ENCODE measurements around the gene P2RX7.
"Not testable (repeated sequence)": the region's sequence is repeated elsewhere in the genome, so short reads cannot be mapped to it uniquely, and the experiment has no call there.

The P2RX7 gene

DNA sequence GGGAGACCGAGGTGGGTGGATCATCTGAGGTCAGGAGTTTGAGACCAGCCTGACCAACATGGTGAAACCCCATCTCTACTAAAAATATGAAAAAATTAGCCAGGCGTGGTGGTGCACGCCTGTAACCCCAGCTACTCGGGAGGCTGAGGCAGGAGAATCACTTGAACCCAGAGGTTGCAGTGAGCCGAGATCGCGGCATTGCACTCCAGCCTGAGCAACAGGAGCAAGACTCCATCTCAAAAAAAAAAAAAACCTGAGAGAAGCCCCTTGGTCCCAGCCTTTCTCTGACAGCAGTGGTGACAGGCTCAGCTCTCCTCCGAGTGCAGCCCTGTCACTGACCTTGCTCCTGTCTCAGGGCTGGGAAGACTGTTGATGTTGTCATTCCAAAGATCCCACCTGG, 94.2 kb downstream of the P2RX7 start:
- not testable (repeated sequence) for H3K9me3 ChIP-seq (ENCODE audit: control insufficient read depth in 1 of 2, low read length in 2 of 2); H3K27ac ChIP-seq (ENCODE audit: low read length); H3K27me3 ChIP-seq (ENCODE audit: low read depth, low read length); H3K4me1 ChIP-seq (ENCODE audit: control insufficient read depth in 1 of 2, insufficient read depth in 2 of 2, low read length in 2 of 2); H3K4me3 ChIP-seq (ENCODE audit: low read depth in 1 of 2, low read length in 2 of 2)
- peaks cover 9 to 27% of the 10 kb centered on the region in 2 donors for H3K36me3 ChIP-seq (ENCODE audit: control insufficient read depth in 1 of 2, insufficient read depth in 2 of 2, low read length in 2 of 2)

DNA sequence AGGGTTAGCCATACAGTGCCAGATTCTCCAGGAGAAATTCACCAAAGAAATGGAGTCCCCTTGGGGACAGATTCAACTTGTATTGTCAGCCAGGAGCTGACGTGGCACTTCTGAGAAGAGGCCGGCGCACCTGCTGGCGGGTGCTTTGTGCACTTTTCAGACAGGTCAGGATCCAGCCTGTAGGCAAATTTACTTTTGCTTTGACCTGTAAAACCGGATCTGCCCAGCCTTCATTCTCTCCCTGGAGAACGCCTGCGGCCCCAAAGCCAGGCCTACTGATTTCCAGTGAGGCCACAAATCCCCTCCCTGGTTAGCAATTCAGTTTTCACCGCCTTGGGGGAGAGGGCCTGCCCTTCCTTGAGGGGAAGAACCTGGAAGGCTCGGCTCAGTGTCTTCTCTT, 94.6 kb downstream of the P2RX7 start:
- no peak overlapping the region for H3K27ac ChIP-seq (ENCODE audit: low read length)
- no peaks in the 10 kb centered on the region for H3K27me3 ChIP-seq (ENCODE audit: low read depth, low read length)
- H3K36me3 ChIP-seq (ENCODE audit: control insufficient read depth in 1 of 2, insufficient read depth in 2 of 2, low read length in 2 of 2) = peaks cover 9 to 24% of the 10 kb centered on the region in 2 donors
- H3K4me1 ChIP-seq (ENCODE audit: control insufficient read depth in 1 of 2, insufficient read depth in 2 of 2, low read length in 2 of 2) = no peaks in the 10 kb centered on the region
- no peak overlapping the region for H3K4me3 ChIP-seq (ENCODE audit: low read depth in 1 of 2, low read length in 2 of 2)
- H3K9me3 ChIP-seq (ENCODE audit: control insufficient read depth in 1 of 2, low read length in 2 of 2) = no peaks in the 10 kb centered on the region

DNA sequence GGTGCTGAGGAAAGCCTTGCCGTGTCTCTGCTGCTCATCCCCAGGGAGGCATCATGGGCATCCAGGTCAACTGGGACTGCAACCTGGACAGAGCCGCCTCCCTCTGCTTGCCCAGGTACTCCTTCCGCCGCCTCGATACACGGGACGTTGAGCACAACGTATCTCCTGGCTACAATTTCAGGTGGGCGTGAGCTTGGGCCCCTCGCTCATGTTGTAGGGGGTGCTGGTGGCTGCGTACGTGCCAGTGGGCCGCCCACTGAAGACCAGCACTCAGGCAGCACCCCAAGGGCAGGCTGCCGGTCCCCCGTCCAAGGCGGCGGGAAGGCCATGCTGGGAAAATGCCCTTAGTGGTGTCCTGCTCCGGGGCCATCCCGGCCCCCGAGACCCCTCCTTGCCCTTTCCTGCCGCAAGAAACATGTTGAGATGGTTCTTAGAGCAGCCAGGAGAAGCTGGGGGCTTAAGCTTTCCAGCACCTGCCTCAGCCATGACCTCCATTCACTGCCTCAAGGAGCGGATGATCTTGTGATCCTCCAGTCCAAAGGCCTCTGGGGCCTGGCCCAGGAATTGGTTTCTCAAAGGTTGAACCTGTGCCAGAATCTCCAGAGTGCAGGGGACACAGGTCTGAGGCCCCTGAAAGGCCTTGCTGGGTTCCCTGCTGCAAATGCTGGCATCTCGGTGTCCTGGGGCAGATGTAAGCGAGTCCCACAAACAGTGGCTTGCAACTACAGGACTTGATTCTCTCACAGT, 96.4 kb downstream of the P2RX7 start:
- Histone ChIP-seq H3K4me3 (ENCODE audit: low read depth in 1 of 2, low read length in 2 of 2) (no peak overlapping the region), H3K4me1 (ENCODE audit: control insufficient read depth in 1 of 2, insufficient read depth in 2 of 2, low read length in 2 of 2) (no peaks in the 10 kb centered on the region), H3K36me3 (ENCODE audit: control insufficient read depth in 1 of 2, insufficient read depth in 2 of 2, low read length in 2 of 2) (peaks cover 18 to 22% of the 10 kb centered on the region in 2 donors), H3K27ac (ENCODE audit: low read length) (no peak overlapping the region), H3K27me3 (ENCODE audit: low read depth, low read length) (no peaks in the 10 kb centered on the region), H3K9me3 (ENCODE audit: control insufficient read depth in 1 of 2, low read length in 2 of 2) (no peaks in the 10 kb centered on the region)

DNA sequence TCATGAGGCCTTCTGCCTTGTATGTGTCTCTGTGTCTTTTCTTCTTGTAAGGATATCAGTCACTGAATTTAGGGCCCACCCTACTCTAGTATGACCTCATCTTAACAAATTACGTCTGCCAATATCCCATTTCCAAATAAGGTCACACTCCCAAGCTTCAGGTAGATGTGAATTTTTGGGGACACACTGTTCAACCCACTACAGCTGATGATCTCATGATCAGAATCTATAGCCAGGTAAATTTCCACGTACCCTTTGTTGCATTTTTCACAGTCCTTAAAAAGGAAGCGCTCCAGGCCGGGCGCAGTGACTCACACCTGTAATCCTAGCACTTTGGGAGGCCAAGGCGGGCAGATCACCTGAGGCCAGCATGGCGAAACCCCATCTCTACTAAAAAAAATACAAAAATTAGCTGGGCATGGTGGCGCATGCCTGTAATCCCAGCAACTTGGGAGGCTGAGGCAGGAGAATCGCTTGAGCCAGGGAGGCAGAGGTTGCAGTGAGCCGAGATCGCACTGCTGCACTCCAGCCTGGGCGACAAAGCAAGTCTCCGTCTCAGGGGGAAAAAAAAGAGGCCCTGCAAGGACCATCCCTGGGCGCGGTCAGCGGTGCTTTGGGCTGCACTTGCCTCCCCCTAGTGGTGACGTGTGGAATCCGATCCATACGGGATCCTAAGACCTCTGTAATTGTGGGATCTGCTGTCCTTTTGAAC, 97.3 kb downstream of the P2RX7 start:
- peaks cover 18 to 25% of the 10 kb centered on the region in 2 donors for H3K36me3 ChIP-seq (ENCODE audit: control insufficient read depth in 1 of 2, insufficient read depth in 2 of 2, low read length in 2 of 2)
- not testable (repeated sequence) for H3K4me1 ChIP-seq (ENCODE audit: control insufficient read depth in 1 of 2, insufficient read depth in 2 of 2, low read length in 2 of 2); H3K27ac ChIP-seq (ENCODE audit: low read length); H3K27me3 ChIP-seq (ENCODE audit: low read depth, low read length); H3K9me3 ChIP-seq (ENCODE audit: control insufficient read depth in 1 of 2, low read length in 2 of 2); H3K4me3 ChIP-seq (ENCODE audit: low read depth in 1 of 2, low read length in 2 of 2)

DNA sequence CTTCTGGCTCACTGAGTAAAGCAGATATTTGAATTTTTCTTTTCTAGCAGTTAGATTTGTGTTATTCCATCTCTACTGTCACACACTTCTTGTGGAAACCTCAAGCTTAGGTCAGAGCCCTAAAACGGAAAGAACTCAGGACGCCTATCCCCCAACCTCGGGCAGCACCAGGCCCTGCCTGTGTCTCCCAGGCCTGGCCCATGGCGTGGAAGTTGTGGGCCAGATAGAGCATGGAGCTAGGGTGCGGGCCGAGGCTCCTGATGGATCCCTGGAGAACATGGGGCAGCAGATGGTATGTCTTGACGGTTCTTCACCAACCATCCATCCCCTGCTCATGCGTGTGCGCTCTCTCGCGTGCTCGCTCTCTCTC, 97.8 kb downstream of the P2RX7 start:
- Histone ChIP-seq H3K9me3 (ENCODE audit: control insufficient read depth in 1 of 2, low read length in 2 of 2) (no peaks in the 10 kb centered on the region), H3K27me3 (ENCODE audit: low read depth, low read length) (no peaks in the 10 kb centered on the region), H3K27ac (ENCODE audit: low read length) (no peak overlapping the region), H3K4me3 (ENCODE audit: low read depth in 1 of 2, low read length in 2 of 2) (no peak overlapping the region), H3K36me3 (ENCODE audit: control insufficient read depth in 1 of 2, insufficient read depth in 2 of 2, low read length in 2 of 2) (peaks cover 18 to 26% of the 10 kb centered on the region in 2 donors), H3K4me1 (ENCODE audit: control insufficient read depth in 1 of 2, insufficient read depth in 2 of 2, low read length in 2 of 2) (no peaks in the 10 kb centered on the region)

DNA sequence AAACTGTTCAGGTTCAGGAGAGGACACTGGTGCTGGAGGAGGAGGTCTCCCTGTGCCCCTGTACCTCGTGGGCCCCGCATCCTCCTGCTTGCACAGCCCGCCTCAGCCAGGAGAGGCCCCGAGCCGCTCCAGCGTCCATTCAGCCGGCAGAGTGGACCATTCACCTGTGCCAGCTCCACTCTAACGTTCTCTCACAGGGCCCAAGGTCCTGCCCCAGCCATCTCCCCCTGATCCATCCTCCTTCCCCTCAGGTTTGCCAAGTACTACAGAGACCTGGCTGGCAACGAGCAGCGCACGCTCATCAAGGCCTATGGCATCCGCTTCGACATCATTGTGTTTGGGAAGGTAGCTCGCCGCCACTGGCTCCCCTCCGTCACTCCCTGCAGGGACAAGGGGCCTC, 99.5 kb downstream of the P2RX7 start:
- H3K27ac ChIP-seq (ENCODE audit: low read length) = no peak overlapping the region
- no peak overlapping the region for H3K4me3 ChIP-seq (ENCODE audit: low read depth in 1 of 2, low read length in 2 of 2)
- no peaks in the 10 kb centered on the region for H3K27me3 ChIP-seq (ENCODE audit: low read depth, low read length)
- H3K9me3 ChIP-seq (ENCODE audit: control insufficient read depth in 1 of 2, low read length in 2 of 2) = no peaks in the 10 kb centered on the region
- no peaks in the 10 kb centered on the region for H3K4me1 ChIP-seq (ENCODE audit: control insufficient read depth in 1 of 2, insufficient read depth in 2 of 2, low read length in 2 of 2)
- peaks cover 23 to 30% of the 10 kb centered on the region in 2 donors for H3K36me3 ChIP-seq (ENCODE audit: control insufficient read depth in 1 of 2, insufficient read depth in 2 of 2, low read length in 2 of 2)

DNA sequence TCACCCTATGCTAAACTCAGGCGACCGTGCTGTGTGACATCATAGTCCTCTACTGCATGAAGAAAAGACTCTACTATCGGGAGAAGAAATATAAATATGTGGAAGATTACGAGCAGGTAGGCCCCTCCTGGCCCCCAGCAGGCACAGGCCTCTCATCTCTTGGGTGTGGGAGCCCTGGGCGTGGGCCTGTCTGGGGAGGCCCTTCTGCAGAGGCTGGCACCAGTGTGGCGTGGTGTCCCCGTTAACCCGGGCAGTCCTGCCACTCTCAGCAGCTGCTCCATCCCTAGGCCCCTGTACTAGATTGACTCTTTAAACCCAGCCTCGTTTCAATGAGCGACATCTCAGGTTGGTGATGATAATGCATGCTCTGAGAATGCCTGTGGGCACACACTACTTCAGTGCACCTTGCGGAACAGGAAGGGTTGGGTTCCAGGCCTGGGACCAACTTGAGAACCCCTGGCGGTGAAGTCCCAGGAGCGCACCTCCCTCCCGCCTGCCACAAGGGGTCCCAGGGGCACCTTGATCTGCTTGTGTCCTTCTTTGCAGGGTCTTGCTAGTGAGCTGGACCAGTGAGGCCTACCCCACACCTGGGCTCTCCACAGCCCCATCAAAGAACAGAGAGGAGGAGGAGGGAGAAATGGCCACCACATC, 100.4 kb downstream of the P2RX7 start:
- peaks cover 25 to 30% of the 10 kb centered on the region in 2 donors for H3K36me3 ChIP-seq (ENCODE audit: control insufficient read depth in 1 of 2, insufficient read depth in 2 of 2, low read length in 2 of 2)

DNA sequence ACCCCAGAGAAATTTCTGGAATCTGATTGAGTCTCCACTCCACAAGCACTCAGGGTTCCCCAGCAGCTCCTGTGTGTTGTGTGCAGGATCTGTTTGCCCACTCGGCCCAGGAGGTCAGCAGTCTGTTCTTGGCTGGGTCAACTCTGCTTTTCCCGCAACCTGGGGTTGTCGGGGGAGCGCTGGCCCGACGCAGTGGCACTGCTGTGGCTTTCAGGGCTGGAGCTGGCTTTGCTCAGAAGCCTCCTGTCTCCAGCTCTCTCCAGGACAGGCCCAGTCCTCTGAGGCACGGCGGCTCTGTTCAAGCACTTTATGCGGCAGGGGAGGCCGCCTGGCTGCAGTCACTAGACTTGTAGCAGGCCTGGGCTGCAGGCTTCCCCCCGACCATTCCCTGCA, 100.9 kb downstream of the P2RX7 start:
- H3K4me3 ChIP-seq (ENCODE audit: low read depth in 1 of 2, low read length in 2 of 2) = no peak overlapping the region
- no peaks in the 10 kb centered on the region for H3K9me3 ChIP-seq (ENCODE audit: control insufficient read depth in 1 of 2, low read length in 2 of 2)
- peaks cover 0 to 14% of the 10 kb centered on the region in 2 donors for H3K4me1 ChIP-seq (ENCODE audit: control insufficient read depth in 1 of 2, insufficient read depth in 2 of 2, low read length in 2 of 2)
- H3K27me3 ChIP-seq (ENCODE audit: low read depth, low read length) = no peaks in the 10 kb centered on the region
- peaks cover 23 to 28% of the 10 kb centered on the region in 2 donors for H3K36me3 ChIP-seq (ENCODE audit: control insufficient read depth in 1 of 2, insufficient read depth in 2 of 2, low read length in 2 of 2)
- H3K27ac ChIP-seq (ENCODE audit: low read length) = no peak overlapping the region

More for the DNA sequence above, 100.4 kb downstream of the P2RX7 start:
- Histone ChIP-seq H3K4me3 (ENCODE audit: low read depth in 1 of 2, low read length in 2 of 2) (no peak overlapping the region), H3K4me1 (ENCODE audit: control insufficient read depth in 1 of 2, insufficient read depth in 2 of 2, low read length in 2 of 2) (peaks cover 0 to 9% of the 10 kb centered on the region in 2 donors), H3K27ac (ENCODE audit: low read length) (no peak overlapping the region), H3K27me3 (ENCODE audit: low read depth, low read length) (no peaks in the 10 kb centered on the region), H3K9me3 (ENCODE audit: control insufficient read depth in 1 of 2, low read length in 2 of 2) (no peaks in the 10 kb centered on the region)

DNA sequence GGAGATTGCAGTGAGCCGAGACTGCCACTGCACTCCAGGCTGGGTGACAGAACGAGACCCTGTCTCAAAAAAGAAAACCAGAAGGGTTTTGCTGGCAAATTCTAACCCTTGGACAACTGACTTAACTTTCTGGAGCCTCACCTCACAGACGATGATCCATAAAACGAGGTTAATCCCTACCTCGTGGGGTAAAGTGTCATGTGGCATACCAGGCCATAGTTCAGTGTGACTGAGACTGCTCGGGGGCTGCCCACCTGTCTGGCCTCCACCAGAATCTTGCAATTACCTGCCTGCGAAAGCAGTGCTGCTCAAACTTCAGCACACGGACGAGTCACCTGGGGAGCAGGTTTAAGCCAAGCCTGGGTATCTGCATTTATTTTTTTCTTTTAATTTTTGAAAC, 104.1 kb downstream of the P2RX7 start:
- H3K9me3 ChIP-seq (ENCODE audit: control insufficient read depth in 1 of 2, low read length in 2 of 2) = no peaks in the 10 kb centered on the region
- no peak overlapping the region for H3K4me3 ChIP-seq (ENCODE audit: low read depth in 1 of 2, low read length in 2 of 2)
- peaks cover 0 to 42% of the 10 kb centered on the region in 2 donors for H3K4me1 ChIP-seq (ENCODE audit: control insufficient read depth in 1 of 2, insufficient read depth in 2 of 2, low read length in 2 of 2)
- H3K36me3 ChIP-seq (ENCODE audit: control insufficient read depth in 1 of 2, insufficient read depth in 2 of 2, low read length in 2 of 2) = peaks cover 21 to 26% of the 10 kb centered on the region in 2 donors
- H3K27ac ChIP-seq (ENCODE audit: low read length) = no peak overlapping the region
- H3K27me3 ChIP-seq (ENCODE audit: low read depth, low read length) = no peaks in the 10 kb centered on the region

DNA sequence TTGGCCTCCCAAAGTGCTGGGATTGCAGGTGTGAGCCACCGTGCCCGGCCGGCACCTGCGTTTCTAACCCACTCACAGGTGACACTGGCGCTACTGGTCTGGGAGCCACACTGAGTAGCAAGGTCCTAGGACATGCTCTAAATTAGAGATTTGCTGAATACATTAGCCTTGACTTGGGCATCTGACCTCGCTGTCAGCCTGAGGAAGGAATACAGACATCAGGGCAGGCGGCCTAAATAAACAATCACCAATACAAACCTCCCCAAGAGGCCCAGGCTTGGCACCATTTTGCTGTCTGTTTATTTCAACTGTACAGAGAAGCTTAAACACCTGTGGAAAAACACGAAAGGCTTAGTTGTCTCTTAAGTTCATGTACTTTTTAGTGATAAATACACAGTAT, 104.7 kb downstream of the P2RX7 start:
- H3K9me3 ChIP-seq (ENCODE audit: control insufficient read depth in 1 of 2, low read length in 2 of 2) = no peaks in the 10 kb centered on the region
- H3K27ac ChIP-seq (ENCODE audit: low read length) = no peak overlapping the region
- H3K4me3 ChIP-seq (ENCODE audit: low read depth in 1 of 2, low read length in 2 of 2) = no peak overlapping the region
- H3K4me1 ChIP-seq (ENCODE audit: control insufficient read depth in 1 of 2, insufficient read depth in 2 of 2, low read length in 2 of 2) = peaks cover 0 to 42% of the 10 kb centered on the region in 2 donors
- peaks cover 21 to 26% of the 10 kb centered on the region in 2 donors for H3K36me3 ChIP-seq (ENCODE audit: control insufficient read depth in 1 of 2, insufficient read depth in 2 of 2, low read length in 2 of 2)
- no peaks in the 10 kb centered on the region for H3K27me3 ChIP-seq (ENCODE audit: low read depth, low read length)

Data from muscle layer of duodenum (tissue), 2 donors.